ENCODE data around the gene MIA. TPM values are rescaled to one million over a fixed set of nuclear protein-coding genes. Genes with fewer than 3 reads are reported as not detected.

Gene MIA
- total and polyA plus RNA-seq, 9 of the 15 experiments (the other 6 are each of a cell fraction or from before 2014, with no cell fraction given) = 0.21 TPM; not detected in 8

DNA sequence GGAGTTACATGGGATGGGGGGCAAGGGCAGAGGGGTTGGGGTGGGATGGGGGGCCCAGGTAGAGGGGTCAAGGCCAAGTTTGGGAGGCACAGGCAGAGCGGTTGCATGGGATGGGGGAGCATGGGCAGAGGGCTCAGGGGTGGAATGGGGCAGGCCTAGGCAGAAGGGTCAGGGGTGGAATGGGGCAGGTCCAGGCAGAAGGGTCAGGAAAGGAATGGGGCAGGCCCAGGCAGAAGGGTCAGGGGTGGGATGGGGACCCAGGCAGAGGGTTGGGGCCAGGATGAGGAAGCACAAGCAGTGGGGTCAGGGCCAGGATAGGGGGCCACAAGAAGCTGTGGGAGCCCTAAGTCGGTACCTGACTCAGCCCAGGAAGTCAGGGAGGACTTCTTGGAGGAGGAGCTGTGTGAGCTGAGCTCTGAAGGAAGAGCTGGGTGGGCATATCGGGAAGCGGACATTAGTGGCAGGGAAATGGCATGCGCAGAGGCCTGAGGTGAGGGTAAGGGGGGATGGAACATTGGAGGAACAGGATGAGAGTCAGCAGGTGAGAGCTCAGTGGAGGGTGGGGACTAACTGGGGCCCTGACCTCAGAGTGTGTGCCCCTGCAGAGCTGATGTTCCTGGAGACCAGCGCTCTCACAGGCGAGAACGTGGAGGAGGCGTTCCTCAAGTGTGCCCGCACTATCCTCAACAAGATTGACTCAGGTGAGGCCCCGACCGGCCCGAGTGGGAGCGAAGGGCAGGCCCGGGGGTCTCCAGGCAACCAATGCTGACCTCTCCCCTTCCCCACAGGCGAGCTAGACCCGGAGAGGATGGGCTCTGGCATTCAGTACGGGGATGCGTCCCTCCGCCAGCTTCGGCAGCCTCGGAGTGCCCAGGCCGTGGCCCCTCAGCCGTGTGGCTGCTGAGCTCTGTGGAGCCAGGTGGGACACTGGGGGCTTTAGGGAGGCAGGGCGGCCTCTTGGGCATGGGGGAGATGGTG, 11.0 kb downstream of the MIA start:
- H3K36me3 ChIP-seq (ENCODE audit: control insufficient read depth, insufficient read depth, low read length) = no peaks in the 10 kb centered on the region
- no peaks in the 10 kb centered on the region for H3K9me1 ChIP-seq (ENCODE audit: control insufficient read depth, insufficient read depth, low read length)
- FAIRE-seq (no peak), DNase-seq (ENCODE audit: extremely low read depth in 1 of 4, low spot score in 3 of 4) (no peak), ATAC-seq (no peak; the same call in 2 of the 3 replicates)
- H3K27me3 ChIP-seq (ENCODE audit: control insufficient read depth in 2 of 2, insufficient read depth in 2 of 2, low read length in 2 of 2) = no peaks in the 10 kb centered on the region
- ChIA-PET POLR2A (interaction anchor here (0.8 to 1.3 kb wide), 4 partner anchors 8 to 22 kb away, joined by 3 to 8 read pairs (median 4); partner anchors contain the start of gene RAB4B), CTCF (ENCODE audit: low intra/inter-chr PET ratio) (no interaction called here)
- no peak overlapping the region for H2AFZ ChIP-seq (ENCODE audit: low read depth, low read length)
- BruUV-seq (replicated peaks) = no TSS peak
- intact Hi-C loops (cut with micrococcal nuclease) (no loop called here), in situ Hi-C loops (cut with MboI) (no loop called here)
- no peak overlapping the region for H3K4me3 ChIP-seq
- H3K9ac ChIP-seq (ENCODE audit: insufficient read depth in 1 of 2, low read depth in 2 of 2, low read length in 2 of 2) = peak overlapping the region in 1 of 2 experiments; percentile 78; a peak in 2 of 4 replicates
- no peaks in the 10 kb centered on the region for H3K79me2 ChIP-seq (ENCODE audit: control insufficient read depth, insufficient read depth, low read length)
- peak; percentile 89 for TF ChIP-seq ZFP36 (IDR thresholded peaks at IDR 0.05; ENCODE audit: low read depth, low read length, partially characterized antibody)
- no peak for TF ChIP-seq EHMT2 (IDR thresholded peaks at IDR 0.05)
- 0 out of 2 replicates have a peak, but pooled peaks have one; percentile 8 for TF ChIP-seq RBFOX2 (IDR thresholded peaks at IDR 0.05; ENCODE audit: low read depth, low read length)
- no peak overlapping the region for H3K4me2 ChIP-seq (ENCODE audit: insufficient read depth, low read length)
- no peaks in the 10 kb centered on the region for H3K9me3 ChIP-seq (replicated peaks; ENCODE audit: control insufficient read depth, insufficient read depth, low read depth, low read length)
- peaks cover 0 to 13% of the 10 kb centered on the region in 2 experiments; a peak in 2 of 5 replicates for H3K4me1 ChIP-seq (replicated peaks in 1 of 2; ENCODE audit: control insufficient read depth in 2 of 2, insufficient read depth in 2 of 2, low read length in 2 of 2)
- no peaks in the 10 kb centered on the region for H4K20me1 ChIP-seq (replicated peaks; ENCODE audit: control insufficient read depth, insufficient read depth, low read length)
- no peak overlapping the region for H3K27ac ChIP-seq (ENCODE audit: extremely low read depth, low read depth, low read length)
- WGBS (ENCODE audit: insufficient coverage, low coverage, missing lambda C conversion rate) = 80% methylated on average over 19 of the region's 25 CpGs

DNA sequence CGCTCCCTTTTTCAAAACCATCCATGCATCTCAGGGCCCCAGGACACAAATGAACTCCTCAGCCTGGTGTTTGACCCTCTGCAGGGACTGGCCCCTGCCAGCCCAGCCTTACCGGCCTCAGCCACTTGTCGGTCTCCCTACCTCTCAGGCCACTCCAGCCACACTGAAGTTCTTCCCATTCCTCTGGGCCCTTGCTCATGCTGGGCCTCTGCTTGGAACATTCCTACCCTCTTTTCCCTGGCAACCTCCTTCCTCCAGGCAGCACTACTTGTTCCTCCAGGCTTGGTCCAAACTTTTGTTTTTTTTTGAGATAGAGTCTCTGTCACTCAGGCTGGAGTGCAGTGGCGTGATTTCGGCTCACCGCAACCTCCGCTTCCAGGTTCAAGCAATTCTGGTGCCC, 16.0 kb downstream of the MIA start:
- no peaks in the 10 kb centered on the region for H3K36me3 ChIP-seq (ENCODE audit: control insufficient read depth, insufficient read depth, low read length)
- BruUV-seq (replicated peaks) = no TSS peak
- H3K9me3 ChIP-seq (replicated peaks; ENCODE audit: control insufficient read depth, insufficient read depth, low read depth, low read length) = no peaks in the 10 kb centered on the region
- in situ Hi-C loops (cut with MboI) = no loop called here
- H3K27ac ChIP-seq (ENCODE audit: extremely low read depth, low read depth, low read length) = no peak overlapping the region
- H3K4me3 ChIP-seq = no peak overlapping the region
- WGBS (ENCODE audit: insufficient coverage, low coverage, missing lambda C conversion rate) = 88% methylated on average over 6 of the region's 7 CpGs
- H3K4me1 ChIP-seq (replicated peaks in 1 of 2; ENCODE audit: control insufficient read depth in 2 of 2, insufficient read depth in 2 of 2, low read length in 2 of 2) = peaks cover 0 to 9% of the 10 kb centered on the region in 2 experiments; a peak in 2 of 5 replicates
- no peaks in the 10 kb centered on the region for H3K79me2 ChIP-seq (ENCODE audit: control insufficient read depth, insufficient read depth, low read length)
- no peak for FAIRE-seq
- no peak overlapping the region for H3K4me2 ChIP-seq (ENCODE audit: insufficient read depth, low read length)
- peak overlapping the region in 1 of 2 experiments; percentile 58; a peak in 2 of 4 replicates for H3K9ac ChIP-seq (ENCODE audit: insufficient read depth in 1 of 2, low read depth in 2 of 2, low read length in 2 of 2)
- DNase-seq (ENCODE audit: extremely low read depth in 1 of 4, low spot score in 3 of 4) = no peak
- POLR2A ChIA-PET = interaction anchor here (0.6 to 1.9 kb wide), 3 partner anchors 12 to 18 kb away, joined by 3 to 11 read pairs (median 4); partner anchors contain the start of gene RAB4B
- intact Hi-C loops (cut with micrococcal nuclease) = no loop called here
- no peaks in the 10 kb centered on the region for H4K20me1 ChIP-seq (replicated peaks; ENCODE audit: control insufficient read depth, insufficient read depth, low read length)
- no peak for ATAC-seq
- H3K9me1 ChIP-seq (ENCODE audit: control insufficient read depth, insufficient read depth, low read length) = no peaks in the 10 kb centered on the region
- CTCF ChIA-PET (ENCODE audit: low intra/inter-chr PET ratio) = no interaction called here
- H2AFZ ChIP-seq (ENCODE audit: low read depth, low read length) = no peak overlapping the region
- no peaks in the 10 kb centered on the region for H3K27me3 ChIP-seq (ENCODE audit: control insufficient read depth in 2 of 2, insufficient read depth in 2 of 2, low read length in 2 of 2)
- TF ChIP-seq BCL6 (CRISPR knock-in tag; IDR thresholded peaks at IDR 0.05) (no peak), SRSF7 (optimal IDR thresholded peaks at IDR 0.05; ENCODE audit: low read depth, low read length) (no peak), ZNF589 (CRISPR knock-in tag; IDR thresholded peaks at IDR 0.05; ENCODE audit: low read depth) (no peak), FOXA1 (IDR thresholded peaks at IDR 0.05; ENCODE audit: borderline replicate concordance) (no peak), TAF15 (IDR thresholded peaks at IDR 0.05; ENCODE audit: low read depth, low read length) (no peak), HDAC3 (IDR thresholded peaks at IDR 0.05; ENCODE audit: borderline replicate concordance, partially characterized antibody) (no peak)

Measured in K562 (cell line).